HG03039 (cell line): Measurements from ENCODE around the gene KCNK16.

Experiments used
- ATAC-seq: cut with Tn5 transposase; IDR thresholded peaks from one replicate; pipeline ENCODE4 v1.9.1; 2021; ENCODE audit warnings: mild to moderate bottlenecking, moderate library complexity; ENCODE audit not compliant: unreplicated experiment

KCNK16 gene

GRCh38 chr6:39322306-39322850 is at the start of gene KCNK16:
Gene KCNK16 (minus strand): TSS chr6:39322702. CDS start chr6:39322540, 162 bp downstream.
- ATAC-seq = no peak

- ATAC-seq = no peak
Measured at GRCh38 chr6:39370390-39370789, 47.9 kb upstream of the KCNK16 start.

GRCh38 chr6:39369987-39370386 is 47.5 kb upstream of the KCNK16 start:
- no peak for ATAC-seq

GRCh38 chr6:39367700-39368099 is 45.2 kb upstream of the KCNK16 start:
- ATAC-seq = no peak

- no peak for ATAC-seq
Measured at GRCh38 chr6:39366931-39367618, 44.6 kb upstream of the KCNK16 start.

GRCh38 chr6:39365281-39366074 is 43.0 kb upstream of the KCNK16 start:
- no peak for ATAC-seq

- ATAC-seq = no peak
Measured at GRCh38 chr6:39363280-39363679, 40.8 kb upstream of the KCNK16 start.

- no peak for ATAC-seq
Measured at GRCh38 chr6:39362487-39362865, 40.0 kb upstream of the KCNK16 start.

GRCh38 chr6:39361657-39362486 is 39.4 kb upstream of the KCNK16 start:
- ATAC-seq = no peak

GRCh38 chr6:39360378-39360777 is 37.9 kb upstream of the KCNK16 start:
- no peak for ATAC-seq

GRCh38 chr6:39357998-39358686 is 35.6 kb upstream of the KCNK16 start:
- no peak for ATAC-seq

GRCh38 chr6:39353698-39354315 is 31.3 kb upstream of the KCNK16 start:
- ATAC-seq = no peak

GRCh38 chr6:39350723-39351505 is 28.4 kb upstream of the KCNK16 start:
- no peak for ATAC-seq

GRCh38 chr6:39348740-39349139 is 26.2 kb upstream of the KCNK16 start:
- no peak for ATAC-seq

GRCh38 chr6:39347906-39348585 is 25.5 kb upstream of the KCNK16 start:
- ATAC-seq = no peak

GRCh38 chr6:39347206-39347605 is 24.7 kb upstream of the KCNK16 start:
- no peak for ATAC-seq

GRCh38 chr6:39344821-39345280 is 22.3 kb upstream of the KCNK16 start:
- ATAC-seq = no peak

GRCh38 chr6:39343396-39343870 is 20.9 kb upstream of the KCNK16 start:
- ATAC-seq = no peak
